Activated CD4-positive, alpha-beta memory T cell treated with anti-CD3 and anti-CD28 coated beads, Interleukin-2, amount 10 ng/mL, durations not matched to agents 7 days and 5 days (primary cell): Measurements from ENCODE around the gene MRPS27. TPM values are rescaled to one million over a fixed set of nuclear protein-coding genes. Genes with fewer than 3 reads are reported as not detected.

Source experiments
- CTCF ChIA-PET: fragments of 350-600 bp; sonication (Branson Sonifier 250); formaldehyde crosslinking; loops from one replicate; lab custom pipeline; 2021; ENCODE audit warnings: antibody characterized with exemption, inconsistent platforms; lab: Charles Lee
- POLR2A ChIA-PET: fragments of 350-600 bp; sonication (Branson Sonifier 250); formaldehyde crosslinking; loops from one replicate; lab custom pipeline; 2021; ENCODE audit warnings: antibody characterized with exemption; lab: Charles Lee
- DNase-seq: peaks from one replicate; pipeline ENCODE4 v3.0.0-alpha.2; 2020
- H3K27ac Mint-ChIP-seq: one replicate; pipeline ENCODE4 v1.8.0; 2021; ENCODE audit warnings: mild to moderate bottlenecking, mixed read lengths
- H3K27me3 Mint-ChIP-seq: one replicate; pipeline ENCODE4 v1.8.0; 2021; ENCODE audit warnings: mixed read lengths
- H3K36me3 Mint-ChIP-seq: one replicate; pipeline ENCODE4 v1.8.0; 2021; ENCODE audit warnings: low read depth, mixed read lengths
- H3K4me1 Mint-ChIP-seq: one replicate; pipeline ENCODE4 v1.8.0; 2021; ENCODE audit warnings: mixed read lengths
- H3K4me3 Mint-ChIP-seq: one replicate; pipeline ENCODE4 v1.8.0; 2021; ENCODE audit warnings: mild to moderate bottlenecking, mixed read lengths
- H3K9me3 Mint-ChIP-seq: one replicate; pipeline ENCODE4 v1.8.0; 2021; ENCODE audit warnings: mixed read lengths
- total RNA-seq, 2 experiments: library from RNA; stranded (reverse); gene quantifications; one replicate each; pipeline ENCODE4 v1.2.3, GENCODE V29; 2021

MRPS27 gene
- total RNA-seq, 2 experiments from 2014 or later, result 34.5 to 41.1 TPM

GRCh38 chr5:72194846-72195245 is 125.2 kb downstream of the MRPS27 start:
- H3K27ac Mint-ChIP-seq, result no peak overlapping the region
- peak; percentile 66 for DNase-seq
- no peaks in the 10 kb centered on the region for H3K36me3 Mint-ChIP-seq
- H3K4me1 Mint-ChIP-seq, result peaks cover 15% of the 10 kb centered on the region
- peaks cover 86% of the 10 kb centered on the region for H3K27me3 Mint-ChIP-seq
- H3K4me3 Mint-ChIP-seq, result no peak overlapping the region
- CTCF ChIA-PET, result no interaction called here
- POLR2A ChIA-PET, result interaction anchor here (1.0 kb wide), 1 partner anchor 40 kb away, joined by 3 read pairs; no protein-coding TSS in a partner anchor
- peaks cover 8% of the 10 kb centered on the region for H3K9me3 Mint-ChIP-seq

GRCh38 chr5:72191404-72191803 is 128.6 kb downstream of the MRPS27 start:
- Mint-ChIP-seq H3K27ac (no peak overlapping the region), H3K27me3 (peaks cover 87% of the 10 kb centered on the region), H3K36me3 (no peaks in the 10 kb centered on the region), H3K9me3 (peaks cover 2% of the 10 kb centered on the region), H3K4me1 (peaks cover 15% of the 10 kb centered on the region), H3K4me3 (no peak overlapping the region)
- ChIA-PET CTCF (no interaction called here), POLR2A (no interaction called here)
- DNase-seq, result no peak

- Mint-ChIP-seq H3K4me3 (no peak overlapping the region), H3K9me3 (no peaks in the 10 kb centered on the region), H3K4me1 (no peaks in the 10 kb centered on the region), H3K27ac (no peak overlapping the region), H3K36me3 (no peaks in the 10 kb centered on the region), H3K27me3 (peaks cover 80% of the 10 kb centered on the region)
- ChIA-PET POLR2A (no interaction called here), CTCF (no interaction called here)
- DNase-seq, result no peak
Measured at GRCh38 chr5:72189146-72189545, 130.9 kb downstream of the MRPS27 start.

- CTCF ChIA-PET, result no interaction called here
- no peaks in the 10 kb centered on the region for H3K4me1 Mint-ChIP-seq
Measured at GRCh38 chr5:72188166-72188565, 131.9 kb downstream of the MRPS27 start.

GRCh38 chr5:72187388-72188075 is 132.5 kb downstream of the MRPS27 start:
- ChIA-PET CTCF (no interaction called here), POLR2A (no interaction called here)
- Mint-ChIP-seq H3K27ac (no peak overlapping the region), H3K36me3 (no peaks in the 10 kb centered on the region), H3K9me3 (no peaks in the 10 kb centered on the region), H3K4me1 (no peaks in the 10 kb centered on the region), H3K27me3 (peaks cover 80% of the 10 kb centered on the region), H3K4me3 (no peak overlapping the region)
- no peak for DNase-seq

More at GRCh38 chr5:72188166-72188565, 131.9 kb downstream of the MRPS27 start:
- H3K9me3 Mint-ChIP-seq, result no peaks in the 10 kb centered on the region
- peaks cover 79% of the 10 kb centered on the region for H3K27me3 Mint-ChIP-seq
- POLR2A ChIA-PET, result no interaction called here
- H3K4me3 Mint-ChIP-seq, result no peak overlapping the region
- no peak for DNase-seq
- no peaks in the 10 kb centered on the region for H3K36me3 Mint-ChIP-seq
- H3K27ac Mint-ChIP-seq, result no peak overlapping the region

- Mint-ChIP-seq H3K9me3 (no peaks in the 10 kb centered on the region), H3K27me3 (peaks cover 78% of the 10 kb centered on the region)
- CTCF ChIA-PET, result no interaction called here
Measured at GRCh38 chr5:72185496-72186329, 134.3 kb downstream of the MRPS27 start.

GRCh38 chr5:72184408-72184807 is 135.6 kb downstream of the MRPS27 start:
- ChIA-PET POLR2A (no interaction called here), CTCF (no interaction called here)
- Mint-ChIP-seq H3K27me3 (peaks cover 76% of the 10 kb centered on the region), H3K27ac (no peak overlapping the region), H3K4me1 (no peaks in the 10 kb centered on the region), H3K36me3 (no peaks in the 10 kb centered on the region), H3K4me3 (no peak overlapping the region), H3K9me3 (no peaks in the 10 kb centered on the region)
- DNase-seq, result no peak

More at GRCh38 chr5:72185496-72186329, 134.3 kb downstream of the MRPS27 start:
- DNase-seq, result no peak
- H3K4me3 Mint-ChIP-seq, result no peak overlapping the region
- H3K36me3 Mint-ChIP-seq, result no peaks in the 10 kb centered on the region
- no peak overlapping the region for H3K27ac Mint-ChIP-seq
- H3K4me1 Mint-ChIP-seq, result no peaks in the 10 kb centered on the region
- POLR2A ChIA-PET, result no interaction called here

- ChIA-PET CTCF (no interaction called here), POLR2A (no interaction called here)
- Mint-ChIP-seq H3K4me1 (no peaks in the 10 kb centered on the region), H3K9me3 (no peaks in the 10 kb centered on the region), H3K36me3 (no peaks in the 10 kb centered on the region), H3K4me3 (no peak overlapping the region), H3K27ac (no peak overlapping the region), H3K27me3 (peaks cover 70% of the 10 kb centered on the region)
- DNase-seq, result no peak
Measured at GRCh38 chr5:72183101-72183520, 136.9 kb downstream of the MRPS27 start.

GRCh38 chr5:72182686-72183085 is 137.4 kb downstream of the MRPS27 start:
- Mint-ChIP-seq H3K36me3 (no peaks in the 10 kb centered on the region), H3K27ac (no peak overlapping the region), H3K4me3 (no peak overlapping the region), H3K4me1 (no peaks in the 10 kb centered on the region), H3K9me3 (no peaks in the 10 kb centered on the region), H3K27me3 (peaks cover 68% of the 10 kb centered on the region)
- CTCF ChIA-PET, result no interaction called here
- POLR2A ChIA-PET, result no interaction called here
- DNase-seq, result no peak

GRCh38 chr5:72180925-72181324 is 139.1 kb downstream of the MRPS27 start:
- no peak for DNase-seq
- Mint-ChIP-seq H3K9me3 (no peaks in the 10 kb centered on the region), H3K4me3 (no peak overlapping the region), H3K36me3 (no peaks in the 10 kb centered on the region), H3K4me1 (no peaks in the 10 kb centered on the region), H3K27ac (no peak overlapping the region), H3K27me3 (peaks cover 63% of the 10 kb centered on the region)
- ChIA-PET POLR2A (interaction anchor here (0.6 kb wide), 1 partner anchor 128 kb away, joined by 3 read pairs; no protein-coding TSS in a partner anchor), CTCF (no interaction called here)

GRCh38 chr5:72179816-72180440 is 140.1 kb downstream of the MRPS27 start:
- CTCF ChIA-PET, result no interaction called here
- Mint-ChIP-seq H3K27me3 (peaks cover 61% of the 10 kb centered on the region), H3K4me1 (no peaks in the 10 kb centered on the region), H3K36me3 (no peaks in the 10 kb centered on the region), H3K9me3 (no peaks in the 10 kb centered on the region), H3K4me3 (no peak overlapping the region), H3K27ac (no peak overlapping the region)
- no peak for DNase-seq
- POLR2A ChIA-PET, result no interaction called here

- ChIA-PET POLR2A (interaction anchor here (0.6 kb wide), 1 partner anchor 62 kb away, joined by 3 read pairs; no protein-coding TSS in a partner anchor), CTCF (no interaction called here)
- DNase-seq, result no peak
- Mint-ChIP-seq H3K27me3 (peaks cover 58% of the 10 kb centered on the region), H3K4me3 (no peak overlapping the region), H3K27ac (no peak overlapping the region), H3K4me1 (no peaks in the 10 kb centered on the region), H3K36me3 (no peaks in the 10 kb centered on the region), H3K9me3 (no peaks in the 10 kb centered on the region)
Measured at GRCh38 chr5:72179028-72179815, 140.8 kb downstream of the MRPS27 start.
